ENCODE results near the gene C16orf89.

Gene C16orf89

GRCh38 chr16:5020551-5020950 is 45.2 kb downstream of the C16orf89 start:
- H3K4me3 ChIP-seq (replicated peaks; ENCODE audit: low read depth, low read length) = no peak overlapping the region
- DNase-seq (ENCODE audit: low read depth) = no peak
- no peak for TF ChIP-seq CTCF (IDR thresholded peaks at IDR 0.05; ENCODE audit: low read length, missing control alignments)

GRCh38 chr16:5019775-5020174 is 46.0 kb downstream of the C16orf89 start:
- no peak overlapping the region for H3K4me3 ChIP-seq (replicated peaks; ENCODE audit: low read depth, low read length)
- no peak for TF ChIP-seq CTCF (IDR thresholded peaks at IDR 0.05; ENCODE audit: low read length, missing control alignments)
- DNase-seq (ENCODE audit: low read depth) = no peak

GRCh38 chr16:5018793-5019192 is 47.0 kb downstream of the C16orf89 start:
- no peak for DNase-seq (ENCODE audit: low read depth)
- no peak overlapping the region for H3K4me3 ChIP-seq (replicated peaks; ENCODE audit: low read depth, low read length)
- no peak for TF ChIP-seq CTCF (IDR thresholded peaks at IDR 0.05; ENCODE audit: low read length, missing control alignments)

- H3K4me3 ChIP-seq (replicated peaks; ENCODE audit: low read depth, low read length) = no peak overlapping the region
- DNase-seq (ENCODE audit: low read depth) = no peak
- no peak for TF ChIP-seq CTCF (IDR thresholded peaks at IDR 0.05; ENCODE audit: low read length, missing control alignments)
Measured at GRCh38 chr16:5017678-5017969, 48.1 kb downstream of the C16orf89 start.

GRCh38 chr16:5016967-5017677 is 48.6 kb downstream of the C16orf89 start:
- no peak for TF ChIP-seq CTCF (IDR thresholded peaks at IDR 0.05; ENCODE audit: low read length, missing control alignments)
- H3K4me3 ChIP-seq (replicated peaks; ENCODE audit: low read depth, low read length) = no peak overlapping the region
- DNase-seq (ENCODE audit: low read depth) = no peak

- H3K4me3 ChIP-seq (replicated peaks; ENCODE audit: low read depth, low read length) = no peak overlapping the region
- DNase-seq (ENCODE audit: low read depth) = no peak
- no peak for TF ChIP-seq CTCF (IDR thresholded peaks at IDR 0.05; ENCODE audit: low read length, missing control alignments)
Measured at GRCh38 chr16:5015887-5016286, 49.9 kb downstream of the C16orf89 start.

GRCh38 chr16:5015351-5015750 is 50.4 kb downstream of the C16orf89 start:
- no peak for DNase-seq (ENCODE audit: low read depth)
- no peak overlapping the region for H3K4me3 ChIP-seq (replicated peaks; ENCODE audit: low read depth, low read length)
- TF ChIP-seq CTCF (IDR thresholded peaks at IDR 0.05; ENCODE audit: low read length, missing control alignments) = no peak
